ENCODE data around the gene NT5DC1. TPM values are rescaled to one million over a fixed set of nuclear protein-coding genes. Genes with fewer than 3 reads are reported as not detected.

Gene NT5DC1
- total and polyA plus RNA-seq, 12 donors, result 13.7 to 90.9 (median 36.3) TPM

- WGBS, 4 donors, result 63 to 81% (median 76%) methylated on average over 1 of the region's 1 CpG
- H3K4me3 ChIP-seq, result no peak overlapping the region
- H3K27me3 ChIP-seq, result no peaks in the 10 kb centered on the region
- no peaks in the 10 kb centered on the region for H3K9me3 ChIP-seq (replicated peaks in 1 of 3)
- H3K36me3 ChIP-seq (replicated peaks in 1 of 2), result no peaks in the 10 kb centered on the region
- peak overlapping the region in 1 of 5 donors; percentile 99 for H3K27ac ChIP-seq
- intact Hi-C loops (cut with DNase I), result no loop called here
- TF ChIP-seq CTCF (IDR thresholded peaks at IDR 0.05) (no peak), POLR2A (IDR thresholded peaks at IDR 0.05) (no peak)
- no peak for DNase-seq
- H3K4me1 ChIP-seq (replicated peaks in 1 of 2), result peaks cover 31 to 43% of the 10 kb centered on the region in 2 donors
Observed at GRCh38 chr6:116099036-116099435, 1.6 kb upstream of the NT5DC1 start.

DNA sequence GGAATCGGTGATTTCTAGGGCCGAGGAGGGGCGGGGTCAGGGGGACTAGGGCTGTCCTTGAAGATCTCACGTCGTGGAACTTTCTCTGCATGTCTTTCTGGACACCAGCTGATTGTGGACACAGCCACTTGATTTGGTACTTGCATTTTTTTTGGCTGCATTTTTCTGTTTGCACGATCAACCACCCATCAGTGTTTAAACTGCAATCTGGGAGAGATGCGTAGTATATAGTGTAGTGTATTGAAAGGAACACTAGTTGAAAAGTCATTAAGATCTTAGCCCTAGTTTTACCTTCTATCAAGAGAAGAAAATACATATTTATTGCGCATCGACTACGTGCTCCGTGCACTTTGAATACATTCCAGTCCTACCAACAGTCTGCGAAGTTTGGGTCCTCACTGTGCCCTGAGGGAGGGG lies 657 bp downstream of the NT5DC1 start:
- H3K4me1 ChIP-seq (replicated peaks in 1 of 2), result peaks cover 37 to 66% of the 10 kb centered on the region in 2 donors
- no peaks in the 10 kb centered on the region for H3K27me3 ChIP-seq
- DNase-seq, result peak in 6 of 7 donors; percentile 87 to 95 (median 92)
- H3K27ac ChIP-seq, result peak overlapping the region; percentile 94 to 99 (median 99)
- intact Hi-C loops (cut with DNase I), result no loop called here
- H3K4me3 ChIP-seq, result peak overlapping the region; percentile 73 to 97 (median 84)
- H3K9me3 ChIP-seq (replicated peaks in 1 of 3), result no peaks in the 10 kb centered on the region
- TF ChIP-seq POLR2A (IDR thresholded peaks at IDR 0.05), result no peak
- 1 to 6% (median 3%) methylated on average over 12 of the region's 12 CpGs for WGBS, 4 donors
- H3K36me3 ChIP-seq (replicated peaks in 1 of 2), result no peaks in the 10 kb centered on the region

GRCh38 chr6:116101790-116102189 lies 1.1 kb downstream of the NT5DC1 start:
- H3K9me3 ChIP-seq (replicated peaks in 1 of 3), result no peaks in the 10 kb centered on the region
- WGBS, 4 donors, result 52 to 69% (median 58%) methylated on average over 2 of the region's 2 CpGs
- peaks cover 37 to 70% of the 10 kb centered on the region in 2 donors for H3K4me1 ChIP-seq (replicated peaks in 1 of 2)
- DNase-seq, result no peak
- peak overlapping the region in 4 of 5 donors; percentile 94 to 99 (median 99) for H3K27ac ChIP-seq
- H3K36me3 ChIP-seq (replicated peaks in 1 of 2), result no peaks in the 10 kb centered on the region
- intact Hi-C loops (cut with DNase I), result no loop called here
- peak overlapping the region in 2 of 4 donors; percentile 73 to 97 for H3K4me3 ChIP-seq
- no peaks in the 10 kb centered on the region for H3K27me3 ChIP-seq
- no peak for TF ChIP-seq CTCF (IDR thresholded peaks at IDR 0.05)
- no peak for TF ChIP-seq POLR2A (IDR thresholded peaks at IDR 0.05)

DNA sequence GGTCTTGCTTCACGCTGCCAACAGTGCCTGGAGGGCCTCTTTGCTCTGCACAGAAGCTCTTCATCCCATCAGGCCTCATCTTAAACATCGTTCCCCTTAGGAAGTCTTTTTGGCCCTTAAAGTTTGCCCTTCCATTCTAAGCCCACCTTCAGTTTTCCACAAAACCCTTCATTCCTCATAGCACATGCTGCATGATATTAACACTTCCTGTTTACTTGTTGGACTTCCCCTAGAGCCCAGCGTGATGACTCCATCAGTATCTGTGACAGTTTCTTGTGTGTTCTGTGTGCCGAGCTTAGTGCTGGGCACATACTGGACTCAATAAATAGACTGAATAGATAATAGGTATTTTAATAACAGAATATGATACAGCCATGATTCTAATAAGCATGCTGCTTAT lies 2.2 kb downstream of the NT5DC1 start:
- H3K4me3 ChIP-seq, result no peak overlapping the region

More for the DNA sequence above, 2.2 kb downstream of the NT5DC1 start:
- intact Hi-C loops (cut with DNase I), result no loop called here
- no peaks in the 10 kb centered on the region for H3K27me3 ChIP-seq
- no peak overlapping the region for H3K27ac ChIP-seq
- TF ChIP-seq POLR2A (IDR thresholded peaks at IDR 0.05), result no peak
- TF ChIP-seq CTCF (IDR thresholded peaks at IDR 0.05), result no peak
- 58 to 80% (median 74%) methylated on average over 3 to 4 of the region's 4 CpGs for WGBS, 4 donors
- H3K9me3 ChIP-seq (replicated peaks in 1 of 3), result no peaks in the 10 kb centered on the region
- no peak for DNase-seq
- H3K36me3 ChIP-seq (replicated peaks in 1 of 2), result no peaks in the 10 kb centered on the region
- peaks cover 37 to 74% of the 10 kb centered on the region in 2 donors for H3K4me1 ChIP-seq (replicated peaks in 1 of 2)

Measured in adrenal gland (tissue), 12 donors.